ENCODE data around the gene KRT7.

GRCh38 chr12:52234223-52234810 is 1.3 kb downstream of the KRT7 start:
- TF ChIP-seq CTCF (conservative IDR thresholded peaks at IDR 0.05; ENCODE audit: low read length) (no peak), EZH2phosphoT487 (IDR thresholded peaks at IDR 0.05; ENCODE audit: borderline replicate concordance) (no peak)

All from Loucy (cell line).